HG02759 (cell line): ENCODE measurements around the gene CYP2W1.
"Not testable (repeated sequence)": the region's sequence is repeated elsewhere in the genome, so short reads cannot be mapped to it uniquely, and the experiment has no call there.

ENCODE experiments used
- ATAC-seq: cut with Tn5 transposase; IDR thresholded peaks from one replicate; pipeline ENCODE4 v1.9.1; 2021; ENCODE audit warnings: mild to moderate bottlenecking, moderate library complexity; ENCODE audit not compliant: unreplicated experiment

The CYP2W1 gene

GRCh38 chr7:951881-952547 is 31.0 kb upstream of the CYP2W1 start:
- no peak for ATAC-seq

GRCh38 chr7:952548-953441 is 30.2 kb upstream of the CYP2W1 start:
- no peak for ATAC-seq

- ATAC-seq: peak; percentile 27
Observed at GRCh38 chr7:953547-954327, 29.2 kb upstream of the CYP2W1 start.

- peak; percentile 59 for ATAC-seq
Observed at GRCh38 chr7:954330-955238, 28.4 kb upstream of the CYP2W1 start, which contains the start of gene ADAP1. TSS of gene ADAP1 (minus strand) at chr7:954680. CDS start at chr7:954477, 203 bp downstream.

GRCh38 chr7:956031-956430 is 26.9 kb upstream of the CYP2W1 start:
- no peak for ATAC-seq

- ATAC-seq: no peak
Observed at GRCh38 chr7:957418-958220, 25.4 kb upstream of the CYP2W1 start.

- ATAC-seq: no peak
Observed at GRCh38 chr7:958221-959200, 24.5 kb upstream of the CYP2W1 start.

GRCh38 chr7:959271-959670 is 23.7 kb upstream of the CYP2W1 start:
- no peak for ATAC-seq

GRCh38 chr7:959740-960139 is 23.2 kb upstream of the CYP2W1 start:
- not testable (repeated sequence) for ATAC-seq

- no peak for ATAC-seq
Observed at GRCh38 chr7:960269-960871, 22.6 kb upstream of the CYP2W1 start.

- ATAC-seq: not testable (repeated sequence)
Observed at GRCh38 chr7:960972-961371, 22.0 kb upstream of the CYP2W1 start.

GRCh38 chr7:961546-962400 is 21.2 kb upstream of the CYP2W1 start:
- ATAC-seq: no peak

GRCh38 chr7:962401-963081 is 20.4 kb upstream of the CYP2W1 start:
- ATAC-seq: no peak

GRCh38 chr7:963236-964078 is 19.5 kb upstream of the CYP2W1 start:
- ATAC-seq: no peak

- no peak for ATAC-seq
Observed at GRCh38 chr7:964401-965231, 18.4 kb upstream of the CYP2W1 start.
